C4-2B (cell line): ENCODE measurements around the gene SLC49A3.

Experiments used
- ZFX ChIP-seq: fragments of 450-650 bp; IDR thresholded peaks from 2 replicates; pipeline ENCODE4 v1.6.1; 2017
- TF ChIP-seq, protein P1 (sequence below): fragments of 450-650 bp; conservative IDR thresholded peaks from 2 replicates; pipeline ENCODE4 v1.5.1; 2017; ENCODE audit warnings: mild to moderate bottlenecking

DNA sequence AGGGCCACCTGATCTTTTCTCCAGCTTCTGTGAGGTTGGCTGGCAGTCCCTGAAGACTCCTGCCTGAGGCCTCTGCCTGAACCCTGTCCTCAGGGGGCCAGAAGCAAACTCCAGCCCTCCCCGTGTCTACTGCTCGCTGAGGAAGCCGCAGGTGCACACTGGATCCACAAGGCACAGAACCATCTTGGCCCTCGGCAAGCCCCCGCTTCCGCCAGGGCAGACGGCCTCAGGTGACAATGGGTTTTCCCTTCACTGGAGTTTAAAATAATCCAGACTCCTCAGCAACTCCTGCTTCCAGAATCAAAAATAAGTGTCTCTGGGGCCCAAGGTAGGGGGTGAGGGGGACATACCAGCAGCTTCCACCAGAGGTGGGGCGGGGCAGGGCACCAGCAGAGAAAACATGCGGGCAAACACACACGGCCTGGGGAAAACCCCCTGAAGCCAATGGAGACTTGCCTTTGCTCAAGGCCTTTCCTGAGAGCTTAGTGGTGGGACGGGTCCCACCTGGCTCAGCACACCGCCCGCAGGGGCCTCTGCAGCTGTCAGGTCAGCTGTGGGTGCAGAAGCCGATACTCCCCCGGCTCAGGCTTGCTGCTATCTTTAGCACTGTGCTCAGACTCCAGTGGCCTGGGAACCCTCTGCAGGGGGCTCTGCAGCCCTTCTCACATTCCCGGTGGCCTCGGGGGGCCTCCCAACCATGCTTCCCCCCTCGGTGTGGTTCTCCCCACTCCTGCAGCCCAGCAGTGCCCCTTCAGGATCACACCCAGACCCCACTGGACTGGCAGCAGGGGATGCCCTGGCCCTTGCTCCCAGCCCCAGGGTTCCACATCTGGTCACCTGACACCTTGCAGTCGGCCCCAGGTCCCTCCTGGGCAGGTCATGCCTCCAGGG lies 12.7 kb downstream of the SLC49A3 start:
- TF ChIP-seq, protein P1, sequence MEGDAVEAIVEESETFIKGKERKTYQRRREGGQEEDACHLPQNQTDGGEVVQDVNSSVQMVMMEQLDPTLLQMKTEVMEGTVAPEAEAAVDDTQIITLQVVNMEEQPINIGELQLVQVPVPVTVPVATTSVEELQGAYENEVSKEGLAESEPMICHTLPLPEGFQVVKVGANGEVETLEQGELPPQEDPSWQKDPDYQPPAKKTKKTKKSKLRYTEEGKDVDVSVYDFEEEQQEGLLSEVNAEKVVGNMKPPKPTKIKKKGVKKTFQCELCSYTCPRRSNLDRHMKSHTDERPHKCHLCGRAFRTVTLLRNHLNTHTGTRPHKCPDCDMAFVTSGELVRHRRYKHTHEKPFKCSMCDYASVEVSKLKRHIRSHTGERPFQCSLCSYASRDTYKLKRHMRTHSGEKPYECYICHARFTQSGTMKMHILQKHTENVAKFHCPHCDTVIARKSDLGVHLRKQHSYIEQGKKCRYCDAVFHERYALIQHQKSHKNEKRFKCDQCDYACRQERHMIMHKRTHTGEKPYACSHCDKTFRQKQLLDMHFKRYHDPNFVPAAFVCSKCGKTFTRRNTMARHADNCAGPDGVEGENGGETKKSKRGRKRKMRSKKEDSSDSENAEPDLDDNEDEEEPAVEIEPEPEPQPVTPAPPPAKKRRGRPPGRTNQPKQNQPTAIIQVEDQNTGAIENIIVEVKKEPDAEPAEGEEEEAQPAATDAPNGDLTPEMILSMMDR: no peak
- TF ChIP-seq ZFX: no peak
